Skin epidermis (tissue), 12 donors: ENCODE measurements around the gene PUSL1.
A peak's percentile ranks its signal among the peaks of the same experiment; 100 is the strongest.

Experiments
- H3K27ac ChIP-seq, 21 experiments: fragments of 200-600 bp; sonication (generic) in 11 of 21; one replicate each; pipeline ENCODE4 v1.5.0; 2020; ENCODE audit warnings: mild to moderate bottlenecking in 3 of 21, inconsistent platforms in 2 of 21, moderate library complexity in 2 of 21
- H3K4me3 ChIP-seq, 7 experiments: fragments of 200-600 bp; sonication (generic) in 2 of 7; one replicate each; pipeline ENCODE4 v1.5.0; 2020; ENCODE audit warnings: inconsistent platforms in 2 of 7, mild to moderate bottlenecking in 2 of 7, moderate library complexity in 1 of 7

PUSL1 gene

DNA sequence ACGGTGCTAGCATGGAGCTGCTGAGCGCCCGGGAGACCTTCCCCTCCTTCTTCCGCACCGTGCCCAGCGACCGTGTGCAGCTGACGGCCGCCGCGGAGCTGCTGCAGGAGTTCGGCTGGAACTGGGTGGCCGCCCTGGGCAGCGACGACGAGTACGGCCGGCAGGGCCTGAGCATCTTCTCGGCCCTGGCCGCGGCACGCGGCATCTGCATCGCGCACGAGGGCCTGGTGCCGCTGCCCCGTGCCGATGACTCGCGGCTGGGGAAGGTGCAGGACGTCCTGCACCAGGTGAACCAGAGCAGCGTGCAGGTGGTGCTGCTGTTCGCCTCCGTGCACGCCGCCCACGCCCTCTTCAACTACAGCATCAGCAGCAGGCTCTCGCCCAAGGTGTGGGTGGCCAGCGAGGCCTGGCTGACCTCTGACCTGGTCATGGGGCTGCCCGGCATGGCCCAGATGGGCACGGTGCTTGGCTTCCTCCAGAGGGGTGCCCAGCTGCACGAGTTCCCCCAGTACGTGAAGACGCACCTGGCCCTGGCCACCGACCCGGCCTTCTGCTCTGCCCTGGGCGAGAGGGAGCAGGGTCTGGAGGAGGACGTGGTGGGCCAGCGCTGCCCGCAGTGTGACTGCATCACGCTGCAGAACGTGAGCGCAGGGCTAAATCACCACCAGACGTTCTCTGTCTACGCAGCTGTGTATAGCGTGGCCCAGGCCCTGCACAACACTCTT lies 23.8 kb downstream of the PUSL1 start:
- Histone ChIP-seq H3K27ac (no peak overlapping the region), H3K4me3 (peak overlapping the region in 1 of 7 experiments; percentile 11)

DNA sequence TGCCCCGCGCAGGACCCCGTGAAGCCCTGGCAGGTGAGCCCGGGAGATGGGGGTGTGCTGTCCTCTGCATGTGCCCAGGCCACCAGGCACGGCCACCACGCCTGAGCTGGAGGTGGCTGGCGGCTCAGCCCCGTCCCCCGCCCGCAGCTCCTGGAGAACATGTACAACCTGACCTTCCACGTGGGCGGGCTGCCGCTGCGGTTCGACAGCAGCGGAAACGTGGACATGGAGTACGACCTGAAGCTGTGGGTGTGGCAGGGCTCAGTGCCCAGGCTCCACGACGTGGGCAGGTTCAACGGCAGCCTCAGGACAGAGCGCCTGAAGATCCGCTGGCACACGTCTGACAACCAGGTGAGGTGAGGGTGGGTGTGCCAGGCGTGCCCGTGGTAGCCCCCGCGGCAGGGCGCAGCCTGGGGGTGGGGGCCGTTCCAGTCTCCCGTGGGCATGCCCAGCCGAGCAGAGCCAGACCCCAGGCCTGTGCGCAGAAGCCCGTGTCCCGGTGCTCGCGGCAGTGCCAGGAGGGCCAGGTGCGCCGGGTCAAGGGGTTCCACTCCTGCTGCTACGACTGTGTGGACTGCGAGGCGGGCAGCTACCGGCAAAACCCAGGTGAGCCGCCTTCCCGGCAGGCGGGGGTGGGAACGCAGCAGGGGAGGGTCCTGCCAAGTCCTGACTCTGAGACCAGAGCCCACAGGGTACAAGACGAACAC lies 24.5 kb downstream of the PUSL1 start:
- no peak overlapping the region for H3K27ac ChIP-seq
- H3K4me3 ChIP-seq = peak overlapping the region in 1 of 7 experiments; percentile 7

DNA sequence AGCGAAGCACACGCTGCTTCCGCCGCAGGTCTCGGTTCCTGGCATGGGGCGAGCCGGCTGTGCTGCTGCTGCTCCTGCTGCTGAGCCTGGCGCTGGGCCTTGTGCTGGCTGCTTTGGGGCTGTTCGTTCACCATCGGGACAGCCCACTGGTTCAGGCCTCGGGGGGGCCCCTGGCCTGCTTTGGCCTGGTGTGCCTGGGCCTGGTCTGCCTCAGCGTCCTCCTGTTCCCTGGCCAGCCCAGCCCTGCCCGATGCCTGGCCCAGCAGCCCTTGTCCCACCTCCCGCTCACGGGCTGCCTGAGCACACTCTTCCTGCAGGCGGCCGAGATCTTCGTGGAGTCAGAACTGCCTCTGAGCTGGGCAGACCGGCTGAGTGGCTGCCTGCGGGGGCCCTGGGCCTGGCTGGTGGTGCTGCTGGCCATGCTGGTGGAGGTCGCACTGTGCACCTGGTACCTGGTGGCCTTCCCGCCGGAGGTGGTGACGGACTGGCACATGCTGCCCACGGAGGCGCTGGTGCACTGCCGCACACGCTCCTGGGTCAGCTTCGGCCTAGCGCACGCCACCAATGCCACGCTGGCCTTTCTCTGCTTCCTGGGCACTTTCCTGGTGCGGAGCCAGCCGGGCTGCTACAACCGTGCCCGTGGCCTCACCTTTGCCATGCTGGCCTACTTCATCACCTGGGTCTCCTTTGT lies 25.3 kb downstream of the PUSL1 start:
- H3K4me3 ChIP-seq = peak overlapping the region in 1 of 7 experiments; percentile 7
- no peak overlapping the region for H3K27ac ChIP-seq

DNA sequence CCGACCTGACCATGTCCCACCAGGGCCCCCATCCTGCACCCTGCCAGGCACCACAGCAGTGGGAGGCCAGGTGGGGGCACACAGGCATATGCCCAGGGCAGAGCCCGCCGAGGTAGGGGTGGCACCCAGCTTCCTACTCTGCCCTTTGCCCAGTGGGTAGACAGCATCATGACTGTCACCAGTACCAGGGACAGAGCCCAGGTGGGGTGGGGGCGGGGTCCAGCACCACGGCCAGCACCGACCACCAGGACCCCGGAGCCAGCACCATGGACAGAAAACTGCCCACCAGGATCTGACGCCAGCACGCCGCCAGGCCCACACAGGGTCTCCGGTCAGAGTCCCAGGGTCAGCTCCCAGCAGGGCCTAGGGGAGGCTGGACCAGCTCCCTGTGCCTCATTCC lies 26.4 kb downstream of the PUSL1 start:
- H3K27ac ChIP-seq = no peak overlapping the region
- H3K4me3 ChIP-seq = no peak overlapping the region

DNA sequence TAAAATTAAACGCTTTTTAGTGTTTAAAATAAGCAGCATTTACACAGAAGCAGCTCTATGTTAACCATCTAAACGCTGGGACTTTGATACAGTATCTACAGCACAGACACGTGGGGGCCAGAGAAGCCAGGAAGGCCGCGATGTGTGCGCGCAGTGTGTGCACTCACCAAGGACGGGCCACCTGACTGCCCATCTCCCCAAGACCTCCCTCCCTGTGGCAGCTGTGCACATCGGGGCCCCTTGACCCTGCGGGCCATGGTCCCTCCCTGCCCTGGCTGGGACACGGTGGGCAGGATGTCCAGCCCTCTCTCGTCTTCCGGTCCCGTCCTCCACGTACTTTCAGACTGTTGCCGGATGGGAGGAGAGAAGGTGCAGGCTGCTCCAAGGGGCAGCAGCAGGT lies 26.9 kb downstream of the PUSL1 start:
- H3K4me3 ChIP-seq = no peak overlapping the region
- H3K27ac ChIP-seq = no peak overlapping the region

DNA sequence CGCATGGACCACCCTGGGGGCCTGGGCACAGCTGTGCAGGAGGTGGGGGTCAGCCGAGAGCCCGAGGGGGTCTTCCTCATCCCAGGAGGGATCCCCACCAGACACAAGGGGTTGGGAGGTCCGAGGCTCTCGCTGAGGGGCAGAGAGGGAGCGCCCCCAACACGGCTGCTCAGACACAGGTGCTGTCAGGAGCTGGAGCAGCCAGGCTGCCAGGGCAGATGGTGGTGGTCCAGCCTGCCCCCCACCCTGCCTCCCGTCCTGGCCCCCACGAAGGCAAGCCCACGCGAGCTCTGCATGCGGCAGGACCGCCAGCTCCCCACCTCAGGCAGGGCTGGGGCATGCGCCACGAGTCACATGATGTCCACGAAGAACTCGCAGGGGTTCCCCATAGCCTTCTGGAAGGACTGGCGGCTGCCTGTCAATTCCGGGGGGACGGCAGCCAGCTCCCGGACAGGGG lies 27.4 kb downstream of the PUSL1 start:
- no peak overlapping the region for H3K27ac ChIP-seq

DNA sequence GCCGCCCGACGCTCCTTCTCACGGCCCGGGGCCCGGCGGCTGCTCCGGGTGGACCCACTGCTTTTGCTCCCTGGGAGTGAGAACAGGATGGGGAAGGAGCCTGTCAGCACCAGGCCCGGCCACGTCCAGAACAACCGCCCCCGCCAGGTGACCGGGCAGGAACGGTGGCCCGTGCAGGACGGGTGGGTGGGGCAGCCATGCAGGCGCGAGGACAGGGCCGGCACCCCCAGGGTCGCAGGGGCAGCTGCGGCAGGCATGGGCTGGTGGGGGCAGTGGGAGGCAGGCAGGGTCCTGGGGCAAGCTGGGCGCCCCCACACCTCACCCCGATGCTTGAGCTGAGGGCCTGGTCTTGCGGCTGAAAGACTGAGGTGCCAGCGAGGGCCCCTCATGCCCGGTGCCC lies 28.0 kb downstream of the PUSL1 start:
- Histone ChIP-seq H3K27ac (no peak overlapping the region), H3K4me3 (no peak overlapping the region)

More for the DNA sequence above, 27.4 kb downstream of the PUSL1 start:
- no peak overlapping the region for H3K4me3 ChIP-seq

DNA sequence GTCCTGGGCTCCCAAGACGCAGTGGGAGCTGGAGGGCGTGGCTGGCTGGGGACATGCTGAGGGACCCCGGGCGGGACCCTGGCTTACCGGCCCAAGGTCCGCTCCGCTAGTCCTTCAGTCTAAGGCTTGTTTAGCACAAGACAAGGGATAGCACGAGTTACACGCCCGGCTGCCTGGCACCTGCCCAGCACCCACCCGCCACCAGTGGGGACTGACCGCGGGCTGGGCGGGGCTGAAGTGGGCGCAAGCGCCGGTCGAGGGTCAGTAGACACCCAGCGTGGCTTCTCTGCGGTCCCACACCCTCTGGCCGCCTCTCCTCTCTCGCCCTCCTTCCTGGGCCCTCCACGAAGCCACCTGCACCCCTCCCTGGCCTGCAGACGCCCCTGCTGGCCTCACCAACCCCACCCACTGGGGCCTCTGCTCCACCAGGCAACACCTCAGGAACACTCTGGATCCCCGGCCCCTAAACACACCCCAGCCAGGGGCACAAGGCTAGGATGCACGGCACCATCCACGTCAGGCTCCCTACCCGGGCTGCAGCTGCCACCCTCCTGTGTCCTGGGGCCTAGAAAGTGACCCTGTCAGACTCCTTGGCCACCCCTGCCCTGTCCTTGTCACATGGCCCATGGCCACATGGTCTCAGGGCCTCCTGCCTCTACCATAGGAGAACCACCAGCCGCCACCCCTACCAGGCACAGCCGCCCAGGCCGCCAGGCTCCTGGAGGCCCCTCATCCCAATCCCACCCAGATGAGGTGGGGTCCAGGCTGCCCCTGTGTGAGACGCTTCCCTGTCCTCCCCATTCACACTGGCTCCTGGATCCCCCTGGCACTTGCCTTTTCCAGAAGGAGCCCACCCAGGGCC lies 28.8 kb downstream of the PUSL1 start:
- no peak overlapping the region for H3K4me3 ChIP-seq

DNA sequence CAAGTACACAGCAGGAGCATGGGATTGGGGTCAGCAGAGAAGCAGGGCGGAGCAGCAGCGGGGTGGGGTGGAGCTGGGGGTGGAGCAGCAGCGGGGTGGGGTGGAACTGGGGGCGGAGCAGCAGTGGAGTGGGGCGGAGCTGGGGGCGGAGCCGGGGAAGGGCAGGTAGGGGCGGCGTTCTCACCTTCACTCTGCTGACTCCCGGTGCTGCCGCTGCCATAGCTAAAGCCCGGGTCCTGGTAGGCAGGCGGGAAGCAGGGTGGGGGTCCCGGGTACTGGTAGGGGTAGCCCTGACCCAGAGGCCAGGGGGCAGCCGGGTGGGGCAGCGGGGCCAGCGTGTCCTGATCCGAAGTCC lies 29.4 kb downstream of the PUSL1 start:
- H3K4me3 ChIP-seq = no peak overlapping the region
- H3K27ac ChIP-seq = no peak overlapping the region

More for the DNA sequence above, 28.8 kb downstream of the PUSL1 start:
- H3K27ac ChIP-seq = no peak overlapping the region

DNA sequence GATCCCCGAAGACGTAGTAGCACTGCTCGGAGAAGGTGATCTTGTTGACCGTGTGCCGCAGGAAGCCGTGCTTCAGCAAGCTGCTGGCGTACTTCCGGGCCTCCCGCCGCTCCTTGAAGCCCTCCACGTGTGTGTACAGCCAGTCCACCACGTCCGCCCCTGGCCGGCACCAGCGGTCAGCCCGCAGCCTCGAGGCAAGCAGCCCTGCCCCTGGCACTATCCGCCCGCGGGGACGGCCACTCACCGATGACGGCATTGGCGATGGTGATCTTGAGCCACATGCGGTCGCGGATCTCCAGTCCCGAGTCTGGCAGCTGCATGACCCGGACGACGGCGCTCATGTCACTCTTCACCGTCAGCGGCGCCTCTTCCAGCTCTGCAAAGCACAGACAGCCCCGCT lies 29.9 kb downstream of the PUSL1 start:
- H3K4me3 ChIP-seq = no peak overlapping the region
- no peak overlapping the region for H3K27ac ChIP-seq

DNA sequence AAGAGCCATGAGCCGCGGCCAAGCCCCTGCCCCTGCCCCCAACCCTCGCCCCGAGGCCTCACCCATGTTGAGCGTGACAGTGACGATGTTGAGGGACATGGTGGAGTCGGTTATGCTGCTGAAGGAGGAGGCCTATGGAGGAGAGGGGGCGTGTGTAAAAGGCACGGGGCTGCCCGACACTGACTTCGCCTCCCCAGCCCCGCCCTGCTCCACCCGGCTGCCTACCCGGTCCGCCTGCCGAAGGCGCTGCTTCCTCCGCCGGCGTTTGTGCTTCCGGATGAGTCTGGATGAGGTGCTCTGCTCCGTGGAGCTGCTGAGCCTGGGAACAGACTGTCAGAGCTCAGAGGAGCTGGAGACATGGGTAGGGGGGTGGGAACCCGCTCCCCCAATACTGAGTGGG lies 31.8 kb downstream of the PUSL1 start:
- Histone ChIP-seq H3K27ac (no peak overlapping the region), H3K4me3 (no peak overlapping the region)

DNA sequence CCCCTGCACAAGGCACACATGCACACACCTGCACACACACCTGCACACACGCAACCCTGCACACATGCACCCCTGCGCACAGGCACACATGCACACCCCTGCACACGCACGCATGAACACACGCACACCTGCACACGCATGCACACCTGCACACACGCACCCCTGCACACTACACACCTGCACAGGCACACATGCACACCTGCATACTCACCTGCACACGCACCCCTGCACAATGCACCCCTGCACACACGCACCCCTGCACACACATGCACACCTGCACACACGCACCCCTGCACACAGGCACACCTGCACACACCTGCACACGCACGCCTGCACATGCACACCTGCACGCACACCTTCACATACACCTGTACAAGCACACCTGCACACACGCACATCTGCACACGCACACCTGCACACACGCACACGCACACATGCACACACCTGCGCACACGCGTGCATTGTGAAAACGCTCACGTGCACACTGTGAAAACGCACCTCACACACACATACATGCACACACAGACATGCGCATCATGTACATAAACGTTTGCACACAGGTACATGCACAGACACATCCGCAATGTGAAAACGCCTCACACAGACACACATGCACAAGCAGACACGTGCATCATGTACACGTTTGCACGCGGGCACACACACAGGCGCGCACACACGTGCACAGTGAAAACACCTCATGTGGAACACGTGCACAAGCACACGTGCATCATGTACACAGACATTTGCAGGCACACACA lies 32.6 kb downstream of the PUSL1 start:
- H3K4me3 ChIP-seq = no peak overlapping the region
- no peak overlapping the region for H3K27ac ChIP-seq

DNA sequence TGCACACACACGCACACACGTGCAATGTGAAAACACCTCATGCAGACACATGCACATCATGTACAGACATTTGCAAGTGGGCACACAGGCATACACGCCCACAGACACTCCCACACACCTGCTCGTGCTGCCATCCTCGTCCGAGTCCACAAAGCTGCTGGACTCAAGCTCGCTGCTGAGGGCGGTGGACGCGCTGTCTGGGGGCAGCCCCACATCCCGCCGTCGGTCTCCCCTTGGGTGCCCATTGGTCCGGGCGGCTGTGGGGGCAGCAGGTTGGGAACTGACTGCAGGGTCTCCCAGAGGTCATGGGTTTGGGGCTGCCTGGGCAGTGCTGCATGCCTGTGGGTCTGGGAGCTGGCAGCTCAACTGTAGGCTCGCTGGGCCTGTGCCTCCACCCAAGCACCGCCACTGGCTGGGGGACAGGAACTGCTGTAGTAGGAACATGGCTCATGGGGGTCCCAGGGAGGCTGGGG lies 33.2 kb downstream of the PUSL1 start:
- Histone ChIP-seq H3K4me3 (no peak overlapping the region), H3K27ac (no peak overlapping the region)

DNA sequence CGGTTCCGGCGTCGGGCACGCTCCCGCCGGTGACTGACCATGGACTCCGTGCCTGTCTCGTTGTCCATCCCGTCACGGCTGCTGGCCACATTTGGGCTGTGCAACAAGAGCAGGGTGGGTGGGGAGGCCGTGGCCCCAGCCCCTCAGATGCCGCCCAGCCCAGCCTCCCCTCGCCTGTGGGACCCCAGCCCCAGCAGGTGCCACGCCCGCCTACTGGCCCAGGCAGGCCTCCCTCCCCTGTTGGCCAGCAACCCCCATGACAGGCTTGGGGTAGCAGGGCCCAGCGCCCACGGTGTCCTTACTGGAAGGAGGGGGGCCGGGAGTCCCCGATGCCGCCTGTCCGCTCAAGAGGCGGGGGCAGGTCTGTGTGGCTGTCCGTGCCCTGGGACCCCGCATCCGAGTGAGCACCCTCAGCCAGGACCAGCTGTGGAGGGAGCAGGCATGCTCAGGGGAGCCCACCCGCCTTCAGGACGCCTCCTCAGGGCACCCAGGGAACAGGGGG lies 33.7 kb downstream of the PUSL1 start:
- Histone ChIP-seq H3K4me3 (no peak overlapping the region), H3K27ac (no peak overlapping the region)

DNA sequence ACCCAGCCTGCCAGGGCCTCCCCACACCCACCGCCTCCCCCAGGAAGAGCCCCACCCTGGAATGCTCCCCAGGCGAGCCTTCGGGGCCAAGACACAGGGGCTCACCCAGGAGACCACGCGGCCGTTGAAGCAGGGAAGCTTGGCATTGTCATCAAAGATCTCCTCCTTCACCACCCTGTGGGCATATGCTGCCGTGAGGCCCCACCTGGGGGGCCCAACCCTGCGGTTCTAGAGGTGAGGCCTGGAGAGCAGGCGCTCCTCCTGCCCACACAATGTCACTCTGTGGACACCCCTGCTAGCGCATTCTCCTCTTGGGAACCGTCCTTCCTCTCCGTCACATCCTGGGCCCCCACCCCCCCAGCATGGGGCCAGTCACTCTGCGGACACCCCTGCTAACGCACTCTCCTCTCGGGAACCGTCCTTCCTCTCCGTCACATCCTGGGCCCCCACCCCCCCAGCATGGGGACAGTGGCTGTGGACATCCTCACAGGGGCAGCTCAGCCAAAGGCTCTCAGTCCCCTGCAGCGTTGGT lies 34.3 kb downstream of the PUSL1 start:
- no peak overlapping the region for H3K4me3 ChIP-seq
- H3K27ac ChIP-seq = no peak overlapping the region

DNA sequence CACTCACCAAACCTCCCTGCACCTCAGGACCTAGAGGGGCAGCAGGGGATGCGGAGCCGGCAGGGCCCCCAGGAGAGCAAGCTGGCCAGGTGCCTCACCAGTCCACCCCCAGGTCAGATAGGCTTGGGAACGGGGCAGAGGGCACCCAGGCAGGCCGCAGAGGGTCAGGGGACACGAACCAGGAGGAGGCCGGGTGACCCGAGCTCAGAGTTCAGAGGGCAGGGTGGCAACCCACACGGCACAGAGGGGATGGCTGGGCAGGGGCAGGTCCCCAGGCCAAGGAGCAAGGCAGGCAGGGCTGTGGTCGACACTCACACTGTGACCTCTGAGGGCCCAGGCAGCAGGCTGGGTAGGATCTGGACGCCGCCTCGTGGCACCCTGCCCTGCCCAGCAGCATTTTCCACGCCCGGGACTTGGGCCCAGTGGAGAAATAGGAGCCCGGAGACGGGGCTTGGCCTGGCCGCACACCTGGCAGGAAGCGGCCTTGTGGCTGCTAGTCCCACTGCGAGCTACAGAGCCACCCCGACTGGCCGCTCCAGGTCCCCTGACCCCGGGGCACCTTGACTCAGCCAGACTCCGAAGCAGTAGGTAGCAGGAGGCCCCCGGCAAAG lies 35.5 kb downstream of the PUSL1 start:
- Histone ChIP-seq H3K27ac (peak overlapping the region in 15 of 21 experiments; percentile 12 to 76 (median 58)), H3K4me3 (no peak overlapping the region)

DNA sequence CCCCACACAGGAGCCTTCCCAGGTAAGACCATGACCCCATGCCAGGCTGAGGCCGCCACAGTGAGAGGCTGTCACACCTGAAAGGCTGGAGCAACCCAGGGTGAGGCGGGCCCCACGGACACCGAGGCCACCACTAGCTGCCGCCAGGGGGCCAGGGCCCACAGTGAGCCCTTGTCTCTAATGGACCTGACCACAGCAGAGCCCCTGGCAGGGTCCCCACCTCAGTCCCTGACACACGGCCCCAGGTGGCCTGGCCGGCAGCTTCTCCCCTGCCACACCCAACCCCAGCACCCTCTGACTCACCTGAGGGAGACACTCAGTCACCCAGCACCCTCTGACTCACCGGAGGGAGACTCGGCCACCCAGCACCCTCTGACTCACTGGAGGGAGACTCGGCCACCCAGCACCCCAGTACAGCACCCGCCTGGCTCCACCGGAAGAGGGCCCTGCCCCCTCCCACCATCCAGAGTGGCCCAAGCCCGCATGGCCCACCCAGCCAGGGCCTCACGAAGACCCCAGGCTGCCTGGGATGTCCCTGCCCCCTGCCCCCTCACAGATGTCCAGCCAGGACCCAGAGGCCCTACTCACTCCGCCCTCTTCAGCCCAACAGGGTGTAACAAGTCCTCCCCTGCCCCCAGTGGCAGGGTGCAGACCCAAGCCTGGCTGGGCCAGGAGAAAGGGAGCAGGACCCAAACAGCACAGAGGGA lies 36.4 kb downstream of the PUSL1 start:
- no peak overlapping the region for H3K4me3 ChIP-seq
- H3K27ac ChIP-seq = peak overlapping the region in 18 of 21 experiments; percentile 13 to 76 (median 53)

DNA sequence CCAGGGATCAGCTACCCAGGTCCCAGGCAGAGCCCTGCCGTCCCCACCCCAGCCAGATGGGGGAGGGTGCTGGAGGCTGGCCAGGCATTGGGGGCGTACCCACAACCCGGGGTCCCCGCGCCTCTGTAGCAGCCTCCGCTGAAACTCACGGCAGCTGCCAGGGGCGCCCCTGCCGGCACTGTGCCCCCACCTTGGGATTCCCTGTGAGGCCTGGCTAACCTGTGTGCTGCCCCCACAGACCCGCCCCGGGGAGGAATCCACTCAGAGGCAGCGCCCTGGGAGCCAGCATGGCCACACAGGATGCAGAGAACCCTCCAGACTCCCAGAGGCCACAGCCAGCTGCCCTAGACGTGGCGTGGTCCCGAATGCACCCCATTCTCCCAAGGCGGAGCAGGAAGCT lies 37.0 kb downstream of the PUSL1 start:
- H3K4me3 ChIP-seq = no peak overlapping the region
- peak overlapping the region in 16 of 21 experiments; percentile 6 to 76 (median 43) for H3K27ac ChIP-seq
